GM18861 (cell line): Measurements from ENCODE around the gene MKRN2.
"Not testable (repeated sequence)": the region's sequence is repeated elsewhere in the genome, so short reads cannot be mapped to it uniquely, and the experiment has no call there.

Experiments used
- ATAC-seq: cut with Tn5 transposase; IDR thresholded peaks from one replicate; pipeline ENCODE4 v1.9.1; 2021; ENCODE audit not compliant: unreplicated experiment

Gene MKRN2

DNA sequence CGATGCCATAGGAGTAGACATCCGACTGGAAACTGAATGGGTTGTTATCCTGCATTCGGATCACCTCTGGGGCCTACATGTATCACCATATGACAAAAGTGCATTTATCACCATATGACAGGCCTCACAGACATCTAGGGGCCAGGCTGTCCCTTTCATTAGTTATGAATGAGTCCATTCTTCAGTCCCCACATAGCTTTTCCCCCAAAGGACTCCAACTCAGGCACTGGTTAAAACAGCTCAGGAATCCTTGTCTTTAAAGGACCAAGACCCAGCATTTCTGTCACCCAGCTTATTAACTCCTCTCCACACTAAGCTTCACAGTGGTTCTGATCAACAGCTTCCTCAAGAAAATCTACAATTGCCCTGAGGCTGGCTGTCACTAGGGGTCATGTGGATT lies 28.3 kb downstream of the MKRN2 start:
- no peak for ATAC-seq

DNA sequence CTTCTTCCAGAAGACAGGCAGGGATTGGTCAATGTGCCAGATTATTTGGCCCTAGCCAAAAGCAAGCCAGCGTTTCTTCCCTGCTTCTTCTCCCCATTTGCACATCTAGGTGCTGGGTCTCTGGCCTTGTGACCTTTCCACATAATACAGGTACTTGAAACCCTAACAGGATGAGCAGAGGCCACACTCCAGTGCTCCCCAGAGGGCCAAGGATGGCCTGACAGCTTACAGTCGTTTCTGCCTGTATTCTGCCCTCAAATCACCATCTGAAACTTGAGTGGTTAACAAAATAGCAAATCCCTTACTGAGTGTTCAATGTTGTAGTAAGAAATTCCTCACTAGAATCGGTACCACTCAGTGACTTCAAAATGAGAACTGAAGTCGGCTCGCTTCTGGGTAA lies 29.1 kb downstream of the MKRN2 start:
- ATAC-seq, result no peak

DNA sequence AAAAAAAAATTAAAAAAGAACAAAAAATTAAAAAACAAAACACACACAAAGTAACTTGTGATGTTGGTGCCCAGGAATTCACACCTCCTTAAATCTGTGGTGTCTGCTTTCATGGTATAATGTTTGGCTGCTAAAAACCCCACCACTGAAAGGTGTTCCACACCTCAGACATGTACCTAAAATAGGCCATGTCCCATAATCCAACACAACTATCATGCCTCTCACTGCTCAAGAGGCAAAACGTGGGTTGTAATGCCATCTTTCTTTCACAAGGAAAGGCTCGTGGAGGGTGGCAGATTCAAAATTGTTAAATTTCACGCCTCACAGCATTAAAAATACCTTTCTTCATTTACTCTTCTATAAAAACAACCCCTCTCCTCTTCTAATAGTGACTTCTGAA lies 29.5 kb downstream of the MKRN2 start:
- ATAC-seq, result no peak

DNA sequence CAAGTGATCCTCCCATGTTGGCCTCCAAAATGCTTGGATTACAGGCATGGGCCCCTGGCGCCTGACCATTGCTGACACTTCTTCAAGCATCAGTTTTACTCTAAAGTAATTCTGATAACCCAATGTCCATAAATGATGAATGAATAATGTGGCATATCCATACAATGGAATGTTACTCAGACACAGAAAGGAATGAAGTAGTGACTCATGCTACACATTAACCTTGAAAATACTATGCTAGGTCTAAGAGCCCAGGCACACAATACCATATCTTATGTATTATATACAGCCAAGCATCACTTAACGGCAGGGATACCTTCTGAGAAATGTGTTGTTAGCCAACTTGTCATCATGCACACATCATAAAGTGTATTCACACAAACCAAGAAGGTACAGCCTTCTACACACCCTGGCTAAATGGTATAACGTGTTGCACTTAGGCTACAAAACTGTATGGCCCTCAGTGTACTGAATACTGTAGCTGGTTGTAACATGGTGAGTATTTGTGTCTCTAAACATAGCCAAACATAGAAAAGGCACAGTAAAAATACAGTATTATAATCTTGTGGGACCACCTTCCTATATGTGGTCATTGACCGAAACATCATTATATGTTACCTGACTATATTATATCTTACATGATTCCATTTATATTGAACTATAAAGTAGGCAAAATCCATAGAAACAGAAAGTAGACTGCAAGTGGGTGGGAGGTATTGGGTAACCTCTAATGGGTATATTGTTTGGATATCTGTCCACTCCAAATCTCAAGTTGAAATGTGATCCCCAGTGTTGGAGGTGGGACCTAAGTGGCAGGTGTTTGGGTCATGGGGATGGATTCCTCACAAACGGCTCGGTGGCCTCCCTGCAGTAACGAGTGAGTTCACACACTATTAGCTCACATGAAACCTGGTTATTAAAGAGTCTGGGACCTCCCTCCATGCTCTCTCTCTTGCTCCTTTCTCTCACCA lies 31.4 kb downstream of the MKRN2 start:
- ATAC-seq, result no peak

DNA sequence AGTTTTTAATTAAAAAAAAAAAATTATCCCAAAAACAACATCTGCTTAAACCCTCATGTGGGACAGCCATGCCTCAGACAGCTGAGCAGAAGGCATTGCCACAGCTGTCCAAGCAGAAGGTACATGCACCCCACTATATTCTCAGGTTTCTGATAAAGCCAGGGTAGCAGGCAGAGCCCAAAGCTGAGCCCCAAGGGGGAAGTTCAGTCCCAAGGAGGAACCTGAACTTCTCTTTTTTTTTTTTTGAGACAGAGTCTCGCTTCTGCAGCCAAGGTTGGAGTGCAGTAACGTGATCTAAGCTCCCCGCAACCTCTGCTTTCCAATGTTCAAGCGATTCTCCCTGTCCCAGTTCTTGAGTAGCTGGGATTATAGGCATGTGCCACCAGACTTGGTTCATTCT lies 33.2 kb downstream of the MKRN2 start:
- ATAC-seq, result no peak

DNA sequence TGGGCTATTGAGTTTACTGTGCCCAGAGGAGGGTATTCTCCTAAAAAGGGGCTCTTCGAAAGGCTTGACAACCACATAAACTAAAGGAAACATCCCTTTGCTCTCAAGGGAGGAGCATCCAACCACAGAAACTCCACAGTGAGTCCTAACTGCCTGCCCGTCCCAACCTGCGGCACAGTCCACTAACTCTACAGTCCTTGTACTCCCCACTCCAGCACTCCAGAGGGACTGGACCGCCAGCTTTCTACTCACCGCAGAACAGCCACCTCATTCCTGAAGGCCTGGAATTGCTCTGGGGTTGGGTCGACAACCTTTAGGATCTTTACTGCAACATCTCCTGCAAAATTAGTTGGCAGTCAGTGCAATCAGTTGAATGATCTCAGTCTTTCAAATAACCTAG lies 34.6 kb downstream of the MKRN2 start:
- ATAC-seq, result no peak

DNA sequence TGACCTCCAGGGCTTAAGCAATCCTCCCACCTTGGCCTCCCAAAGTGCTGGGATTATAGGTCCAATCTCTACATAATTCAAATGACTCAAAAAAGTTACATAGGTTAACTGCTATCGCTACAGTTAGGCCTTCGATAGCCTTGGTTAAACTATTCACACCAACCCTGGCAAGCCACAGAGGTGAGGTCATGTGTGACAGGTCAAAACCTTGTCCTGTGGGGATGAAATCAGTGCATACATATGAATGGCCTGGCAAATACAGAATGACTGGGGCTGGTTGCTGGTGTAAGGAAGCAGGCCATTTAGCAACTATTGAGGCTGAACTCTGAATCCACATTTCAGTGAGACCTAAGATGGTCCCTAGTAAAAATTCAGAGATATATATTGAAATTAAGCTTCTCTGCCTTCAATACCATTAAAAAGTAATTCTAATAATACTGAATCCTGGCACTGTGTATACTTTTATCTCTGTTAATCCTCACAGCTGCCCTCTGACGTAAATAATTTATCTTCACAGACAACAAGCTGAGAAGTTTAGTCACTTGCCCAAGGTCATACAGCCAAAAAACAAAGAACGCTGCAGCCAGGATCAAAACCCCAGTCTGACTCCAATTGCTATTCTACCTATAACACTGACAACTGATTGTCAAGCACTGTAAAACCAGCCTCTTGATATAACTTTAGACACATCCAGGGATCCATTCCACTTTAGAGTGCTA lies 35.3 kb downstream of the MKRN2 start:
- ATAC-seq, result no peak

DNA sequence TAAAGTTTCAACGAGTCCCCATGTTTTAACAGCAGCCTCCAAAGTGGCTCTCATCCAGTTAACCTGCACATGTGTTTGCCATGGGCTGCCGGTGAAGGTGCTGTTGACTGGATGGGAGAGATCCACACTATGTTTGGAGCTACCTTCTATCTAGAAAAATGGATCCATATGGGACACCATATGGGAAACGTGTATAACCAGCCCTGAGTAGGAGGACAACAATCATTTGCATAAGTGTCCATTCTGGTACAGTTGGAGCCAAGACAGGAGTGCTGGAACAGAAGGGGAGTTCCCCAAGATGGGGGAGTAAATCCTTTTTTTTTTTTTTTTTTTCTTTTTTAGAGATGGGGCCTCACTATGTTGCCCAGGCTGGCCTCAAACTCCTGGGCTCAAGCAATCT lies 36.6 kb downstream of the MKRN2 start:
- ATAC-seq, result no peak

DNA sequence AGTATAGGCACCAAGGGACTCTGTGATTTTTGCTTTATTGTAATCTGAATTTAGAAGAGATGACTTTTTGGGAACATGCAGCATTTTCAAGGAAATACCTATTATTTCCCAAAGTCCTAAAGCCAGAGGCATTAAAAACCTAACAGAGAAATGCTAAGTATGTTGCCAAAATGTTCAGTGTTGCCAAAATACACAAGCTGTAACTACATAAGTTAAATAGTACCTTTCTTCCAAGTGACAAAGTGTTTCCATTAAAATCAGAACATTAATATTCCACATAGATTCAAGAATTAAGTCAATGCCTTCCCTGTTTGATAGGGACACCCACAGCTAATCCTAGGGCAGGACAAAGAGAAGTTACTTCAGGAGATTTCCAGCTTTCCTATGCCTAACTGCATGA lies 42.0 kb downstream of the MKRN2 start:
- no peak for ATAC-seq

DNA sequence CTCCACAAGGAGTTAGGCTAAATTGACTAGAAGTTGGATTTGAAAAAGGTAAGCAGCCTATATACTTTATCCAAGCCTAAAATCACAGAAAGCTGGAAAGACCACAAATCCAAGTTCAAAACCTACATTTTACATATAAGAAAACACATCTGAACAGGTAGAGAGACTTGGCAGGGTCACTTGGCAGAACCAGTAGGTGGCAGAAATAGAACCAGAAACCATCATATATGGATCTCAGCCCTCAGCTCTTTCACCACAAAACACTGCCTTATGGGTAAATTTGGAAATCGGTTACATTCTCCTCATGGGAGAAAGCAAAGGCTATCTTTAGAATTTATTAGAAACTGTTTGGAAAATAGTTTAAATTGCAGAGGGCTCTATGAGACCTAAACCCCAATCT lies 44.2 kb downstream of the MKRN2 start:
- ATAC-seq, result no peak

DNA sequence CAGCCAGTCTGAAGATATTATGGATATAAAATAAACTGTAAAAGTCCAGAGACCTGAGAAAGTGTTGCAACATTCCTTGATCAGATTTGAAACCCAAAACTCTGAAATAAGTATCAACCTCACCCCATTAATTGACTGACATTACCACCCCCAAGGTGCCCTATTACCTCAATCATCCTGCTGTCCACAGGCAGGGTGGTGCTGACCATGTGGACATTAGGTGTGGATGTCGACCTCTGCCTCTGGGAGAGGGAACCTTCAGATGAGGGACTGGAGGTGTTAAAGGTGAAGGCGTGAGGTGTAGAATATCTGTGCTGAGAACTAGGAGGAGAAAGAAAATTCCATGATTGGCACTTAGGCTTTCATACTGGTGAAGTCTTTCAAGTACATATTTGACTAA lies 47.1 kb downstream of the MKRN2 start:
- ATAC-seq, result no peak

DNA sequence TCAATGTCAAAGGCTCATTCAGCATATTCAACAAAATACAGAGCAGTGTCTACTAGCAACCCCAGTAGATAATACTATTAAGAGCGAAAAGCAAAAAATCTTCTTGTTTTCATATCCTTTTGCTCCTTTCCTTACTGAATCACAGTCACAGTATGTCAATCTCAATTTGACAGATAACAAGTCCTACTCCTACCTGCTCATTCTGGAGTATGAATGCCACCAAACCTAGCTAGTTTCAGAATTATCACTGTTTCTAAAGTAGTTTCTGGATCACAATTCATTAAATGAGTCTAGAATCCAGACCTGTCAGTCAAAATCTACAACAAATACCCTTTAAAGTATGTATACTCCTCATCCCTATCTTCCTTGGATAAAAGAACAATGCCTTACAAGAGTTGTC lies 51.5 kb downstream of the MKRN2 start:
- no peak for ATAC-seq

DNA sequence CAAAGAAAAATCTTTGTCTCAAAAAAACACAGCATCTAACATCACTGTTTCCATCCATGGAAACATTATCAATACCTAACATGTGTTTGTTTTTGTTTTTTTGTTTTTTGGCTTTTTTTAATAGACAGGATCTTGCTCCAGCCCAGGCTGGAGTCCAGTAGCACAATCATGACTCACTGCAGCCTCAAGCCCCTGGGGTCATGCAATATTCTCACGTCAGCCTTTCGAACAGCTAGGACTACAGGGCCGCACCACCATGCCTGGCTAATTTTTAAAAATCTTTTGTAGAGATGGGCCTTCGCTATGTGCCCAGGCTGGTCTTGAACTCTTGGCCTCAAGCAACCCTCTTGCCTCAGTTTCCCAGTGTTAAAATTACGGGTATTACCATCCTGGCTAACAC lies 54.2 kb downstream of the MKRN2 start:
- ATAC-seq, result no peak

DNA sequence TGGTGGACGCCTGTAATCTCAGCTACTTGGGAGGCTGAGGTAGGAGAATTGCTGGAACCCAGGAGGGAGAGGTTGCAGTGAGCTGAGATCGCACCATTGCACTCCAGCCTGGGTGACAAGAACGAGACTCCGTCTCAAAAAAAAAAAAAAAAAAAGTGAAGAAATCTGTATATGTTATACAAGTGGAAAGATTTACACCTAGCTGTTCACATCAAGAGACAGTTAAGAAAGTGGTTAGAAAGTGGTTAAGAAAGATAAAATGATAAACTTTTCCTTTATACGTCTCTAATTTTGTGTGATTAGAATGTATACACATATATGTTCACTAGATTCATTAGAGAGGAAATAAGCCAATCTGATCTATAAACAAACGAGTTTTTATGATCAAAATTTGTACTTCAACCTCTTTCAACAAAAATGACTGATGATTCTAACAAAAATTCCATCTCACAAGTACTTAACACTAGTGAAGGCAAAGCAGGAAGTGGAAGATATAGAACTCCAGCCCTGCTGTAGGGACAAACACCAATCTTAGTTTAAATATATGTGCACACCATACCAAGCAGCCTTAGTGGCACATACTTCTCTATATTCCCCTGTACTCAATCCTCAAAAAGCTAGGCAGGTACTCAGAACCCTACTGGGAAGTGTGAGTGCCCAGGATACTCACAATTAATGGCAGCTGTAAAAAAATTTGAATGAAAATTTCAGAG lies 55.8 kb downstream of the MKRN2 start:
- no peak for ATAC-seq

DNA sequence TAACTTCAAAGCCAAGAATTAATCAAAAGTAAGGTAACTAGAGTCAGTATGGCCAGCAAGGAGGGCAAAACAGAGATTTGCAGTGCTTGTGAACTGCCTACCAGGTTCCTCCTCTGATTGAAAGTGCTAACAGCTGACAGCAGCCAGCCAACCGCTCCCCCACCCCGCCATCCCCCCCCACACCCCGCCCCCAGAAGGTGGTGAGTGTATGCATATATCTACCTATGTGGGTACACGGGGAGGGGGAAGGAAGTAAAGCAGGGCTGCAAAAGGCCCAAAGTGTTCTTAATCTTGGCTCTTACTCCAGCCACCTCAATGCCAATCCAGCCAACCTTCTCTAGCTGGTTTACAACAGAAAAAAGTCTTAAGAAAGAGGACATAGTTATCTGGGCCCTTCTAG lies 56.4 kb downstream of the MKRN2 start:
- no peak for ATAC-seq

DNA sequence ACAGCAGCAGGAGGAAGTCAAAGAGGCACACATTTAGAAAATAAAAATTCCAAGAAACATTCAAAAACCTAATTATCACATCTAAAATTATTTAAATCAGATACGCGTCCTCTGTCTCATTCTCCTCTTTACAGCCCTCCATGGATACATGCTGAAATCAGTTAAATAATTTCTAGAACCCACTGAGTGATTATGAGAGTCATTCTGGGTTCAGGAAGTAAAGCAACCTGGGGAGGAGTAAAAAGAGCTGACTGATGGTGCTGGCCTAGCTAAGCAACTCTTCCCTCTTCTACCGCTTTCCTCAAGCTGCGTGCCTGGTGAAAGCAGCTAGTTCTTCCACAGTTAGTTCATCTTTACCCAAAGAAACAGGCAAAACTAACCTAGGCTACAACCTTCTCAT lies 58.4 kb downstream of the MKRN2 start:
- ATAC-seq, result no peak

DNA sequence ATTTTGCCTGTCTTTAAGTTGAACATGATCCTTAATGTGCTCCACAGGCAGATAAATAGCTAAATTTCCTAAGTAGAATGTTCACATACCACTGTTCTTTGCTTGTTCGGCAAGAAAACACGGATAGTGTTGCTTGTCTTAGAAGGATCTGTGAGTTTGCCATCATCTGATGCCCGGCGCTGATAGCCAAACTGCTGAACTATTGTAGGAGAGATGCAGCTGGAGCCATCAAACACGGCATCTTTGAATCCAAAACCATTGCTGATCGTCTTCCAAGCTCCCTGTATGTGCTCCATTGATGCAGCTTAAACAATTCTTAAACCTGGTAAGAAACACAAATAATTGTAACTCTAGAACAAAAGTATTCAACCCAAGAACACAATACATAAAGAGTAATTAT lies 61.5 kb downstream of the MKRN2 start:
- ATAC-seq, result no peak

DNA sequence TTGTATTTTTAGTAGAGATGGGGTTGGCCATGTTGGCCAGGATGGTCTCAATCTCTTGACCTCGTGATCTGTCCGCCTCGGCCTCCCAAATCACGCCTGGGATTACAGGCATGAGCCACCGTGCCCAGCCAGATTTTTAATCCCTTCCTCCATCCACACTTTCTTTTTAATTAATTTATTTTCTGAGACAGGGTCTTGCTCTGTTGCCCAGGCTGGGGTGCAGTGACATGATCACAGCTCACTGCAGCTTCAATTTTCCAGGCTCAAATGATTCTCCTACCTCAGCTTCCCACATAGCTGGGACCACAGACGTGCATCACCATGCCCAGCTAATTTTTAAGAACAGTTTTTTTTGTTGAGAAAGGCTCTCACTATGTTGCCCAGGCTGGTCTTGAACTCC lies 63.4 kb downstream of the MKRN2 start:
- no peak for ATAC-seq

DNA sequence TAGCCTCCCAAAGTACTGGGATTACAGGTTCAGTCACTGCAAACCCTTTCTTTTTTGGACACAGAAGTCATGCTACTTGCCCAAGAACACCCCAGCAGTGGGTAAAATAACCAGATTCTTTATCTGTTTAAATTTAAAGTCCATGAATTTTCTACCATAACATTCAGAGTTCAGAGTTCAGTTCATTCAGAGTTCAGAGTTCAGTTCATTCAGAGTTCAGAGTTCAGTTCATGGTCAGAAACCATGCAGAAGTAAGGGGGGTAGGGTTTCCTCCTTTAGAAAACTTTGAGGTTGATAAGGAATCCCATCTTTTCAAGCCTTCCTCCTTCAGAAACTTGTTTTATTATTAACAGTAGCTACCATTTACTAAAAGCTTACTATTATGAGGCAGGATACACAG lies 63.8 kb downstream of the MKRN2 start:
- no peak for ATAC-seq

DNA sequence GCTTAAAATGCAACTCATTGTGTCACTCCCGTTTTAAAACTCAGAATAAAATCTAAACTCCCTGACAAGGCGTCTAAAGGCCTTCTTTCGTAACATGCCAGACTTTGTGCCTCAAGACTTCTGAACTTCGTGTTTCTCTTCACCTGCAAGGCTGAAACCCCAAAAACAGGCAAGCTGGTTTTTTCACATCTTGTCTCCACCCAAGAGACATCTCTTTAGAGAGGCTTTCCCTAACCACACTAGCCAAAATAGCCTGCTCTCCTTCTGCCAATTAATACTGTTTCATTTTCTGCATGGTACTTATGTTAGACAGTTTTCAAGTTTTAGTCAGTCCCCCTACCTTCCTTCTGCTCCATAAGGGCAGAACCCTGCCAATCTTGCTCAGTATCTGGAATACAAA lies 65.4 kb downstream of the MKRN2 start:
- ATAC-seq, result no peak

DNA sequence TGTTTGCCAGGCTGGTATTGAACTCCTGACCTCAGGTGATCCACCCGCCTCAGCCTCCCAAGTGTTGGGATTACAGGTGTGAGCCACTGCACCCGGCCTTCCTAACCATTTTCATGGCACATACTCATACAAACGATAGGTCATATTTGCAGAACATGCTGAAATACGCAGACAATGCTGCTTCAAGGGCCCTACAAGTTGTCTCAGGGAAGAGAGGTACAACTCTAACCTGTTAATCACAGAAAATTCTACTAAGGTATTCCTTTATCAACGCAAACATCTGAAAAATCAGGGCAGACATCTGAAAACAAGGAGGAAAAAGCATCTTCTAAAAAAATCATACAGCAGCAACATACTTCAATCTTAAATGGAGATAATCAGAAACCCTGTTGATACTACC lies 67.2 kb downstream of the MKRN2 start:
- no peak for ATAC-seq

DNA sequence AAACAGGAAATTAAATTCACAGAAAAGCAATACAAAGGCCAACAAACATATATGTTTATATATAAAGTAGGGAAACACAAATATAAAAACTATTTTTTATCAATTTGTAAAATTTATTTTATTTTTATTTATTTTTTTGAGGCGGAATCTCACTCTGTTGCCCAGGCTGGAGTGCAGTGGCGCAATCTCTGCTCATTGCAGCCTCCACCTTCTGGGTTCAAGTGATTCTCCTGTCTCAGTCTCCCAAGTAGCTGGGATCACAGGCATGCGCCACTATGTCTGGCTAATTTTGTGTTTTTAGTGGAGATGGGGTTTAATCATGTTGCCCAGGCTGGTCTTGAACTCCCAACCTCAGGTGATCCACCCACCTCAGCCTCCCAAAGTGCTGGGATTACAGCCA lies 68.1 kb downstream of the MKRN2 start:
- ATAC-seq, result not testable (repeated sequence)
